Stimulated activated CD4-positive, alpha-beta T cell treated with anti-CD3 and anti-CD28 coated beads, TNF-alpha, amount 100 ng/mL, for 48 hours (primary cell): ENCODE measurements around the gene TWNK.

Experiments
- DNase-seq, 3 donors: peaks; one replicate each; pipeline ENCODE4 v3.0.0-alpha.2; 2020; ENCODE audit warnings: low read depth in 3 of 3

TWNK gene

GRCh38 chr10:100986952-100987684 is at the start of gene TWNK, which contains the start of gene MRPL43:
Gene TWNK, plus strand, starts transcription at chr10:100987543. Its CDS starts 668 bp downstream, at chr10:100988211.
Gene MRPL43, minus strand, starts transcription at chr10:100987497. Its CDS starts 54 bp downstream, at chr10:100987443.
- DNase-seq, result peak; percentile 70 to 86 (median 73)

GRCh38 chr10:100939763-100940344 is 47.5 kb upstream of the TWNK start:
- DNase-seq, result no peak

GRCh38 chr10:100942229-100942628 is 45.1 kb upstream of the TWNK start:
- DNase-seq, result no peak

- DNase-seq, result no peak
These were observed 43.8 kb upstream of the TWNK start for GRCh38 chr10:100943508-100943907.

- no peak for DNase-seq
These were observed 41.6 kb upstream of the TWNK start for GRCh38 chr10:100945754-100946153.

- DNase-seq, result no peak
These were observed 38.4 kb upstream of the TWNK start for GRCh38 chr10:100948916-100949315.

GRCh38 chr10:100960251-100960650 is 27.1 kb upstream of the TWNK start:
- no peak for DNase-seq

GRCh38 chr10:100962351-100963080 is 24.8 kb upstream of the TWNK start:
- DNase-seq, result no peak

- DNase-seq, result no peak
These were observed 23.5 kb upstream of the TWNK start for GRCh38 chr10:100963826-100964225.

- DNase-seq, result no peak
These were observed 21.5 kb upstream of the TWNK start for GRCh38 chr10:100965820-100966219.

GRCh38 chr10:100966887-100967286 is 20.5 kb upstream of the TWNK start:
- DNase-seq, result no peak

GRCh38 chr10:100967332-100967731 is 20.0 kb upstream of the TWNK start:
- DNase-seq, result no peak

GRCh38 chr10:100968062-100968736 is 19.1 kb upstream of the TWNK start:
- no peak for DNase-seq

GRCh38 chr10:100968863-100969186 is 18.5 kb upstream of the TWNK start:
- no peak for DNase-seq

GRCh38 chr10:100969187-100970075 is 17.9 kb upstream of the TWNK start, which contains the start of gene SEMA4G:
Gene SEMA4G, plus strand, starts transcription at chr10:100969504. Its CDS starts 3,409 bp downstream, at chr10:100972913.
- peak in 1 of 3 donors; percentile 29 for DNase-seq

- no peak for DNase-seq
These were observed 17.0 kb upstream of the TWNK start for GRCh38 chr10:100970076-100970913.

GRCh38 chr10:100970914-100971811 is 16.2 kb upstream of the TWNK start:
- no peak for DNase-seq

GRCh38 chr10:100972115-100972903 is 15.0 kb upstream of the TWNK start:
- DNase-seq, result no peak
